NOMO-1 treated with DMSO at 0.1 percent for 48 hours (cell line): ENCODE measurements around the gene EPHA8.

Experiments used
- DNase-seq: peaks from one replicate; lab custom pipeline; 2025; ENCODE audit not compliant: unreplicated experiment; lab: John Stamatoyannopoulos, UW

The EPHA8 gene

GRCh38 chr1:22641247-22641646 is 78.0 kb downstream of the EPHA8 start:
- DNase-seq, result no peak

- peak; percentile 30 for DNase-seq
Measured at GRCh38 chr1:22641906-22642636, 78.8 kb downstream of the EPHA8 start.

GRCh38 chr1:22643381-22643780 is 80.1 kb downstream of the EPHA8 start, which contains the start of gene C1QC:
C1QC (plus strand) TSS chr1:22643633; CDS start chr1:22644024, 391 bp downstream.
- DNase-seq, result no peak

- DNase-seq, result no peak
Measured at GRCh38 chr1:22643928-22644327, 80.6 kb downstream of the EPHA8 start.

GRCh38 chr1:22645931-22646330 is 82.6 kb downstream of the EPHA8 start:
- no peak for DNase-seq

- no peak for DNase-seq
Measured at GRCh38 chr1:22646384-22646783, 83.1 kb downstream of the EPHA8 start.

- DNase-seq, result no peak
Measured at GRCh38 chr1:22650089-22650693, 86.9 kb downstream of the EPHA8 start.

- no peak for DNase-seq
Measured at GRCh38 chr1:22651941-22652856, 88.9 kb downstream of the EPHA8 start.

- DNase-seq, result no peak
Measured at GRCh38 chr1:22652881-22653316, 89.6 kb downstream of the EPHA8 start, which contains the start of gene C1QB. C1QB (plus strand) TSS chr1:22653236; CDS start chr1:22659463, 6,227 bp downstream.
